ENCODE measurements around the gene KLF12.

Gene KLF12

DNA sequence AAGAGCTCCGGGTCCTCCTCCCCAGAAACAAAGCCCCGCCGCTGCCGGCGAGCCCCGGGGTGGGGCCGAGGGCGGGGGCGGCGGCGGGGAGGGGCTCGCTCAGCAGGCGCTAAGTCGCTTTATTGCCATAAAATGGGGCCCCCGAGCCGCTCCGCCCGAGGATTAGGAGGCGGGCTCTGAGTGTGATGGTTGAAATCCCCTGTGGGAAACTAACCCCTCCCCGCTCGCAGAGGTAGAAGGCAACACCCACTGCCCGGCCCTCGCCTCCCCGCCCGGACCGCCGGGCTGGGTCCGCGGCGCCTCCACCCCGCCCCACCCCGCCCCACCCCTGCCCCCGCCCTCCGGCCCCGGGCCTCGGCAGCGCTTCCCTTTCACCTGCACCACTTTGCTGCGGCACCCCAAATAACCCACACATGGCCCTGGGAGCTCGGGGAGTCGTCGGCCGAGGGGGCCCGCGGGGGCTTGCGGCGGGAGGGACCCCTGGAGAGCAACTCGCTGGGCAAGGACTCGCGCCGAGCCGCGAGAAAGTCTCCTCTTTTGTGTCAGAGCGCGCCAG, at the start of gene KLF12:
Gene KLF12, minus strand, starts transcription at position 184 of the 556 bp plus-strand sequence.
- no peak for DNase-seq (ENCODE audit: low spot score)

DNA sequence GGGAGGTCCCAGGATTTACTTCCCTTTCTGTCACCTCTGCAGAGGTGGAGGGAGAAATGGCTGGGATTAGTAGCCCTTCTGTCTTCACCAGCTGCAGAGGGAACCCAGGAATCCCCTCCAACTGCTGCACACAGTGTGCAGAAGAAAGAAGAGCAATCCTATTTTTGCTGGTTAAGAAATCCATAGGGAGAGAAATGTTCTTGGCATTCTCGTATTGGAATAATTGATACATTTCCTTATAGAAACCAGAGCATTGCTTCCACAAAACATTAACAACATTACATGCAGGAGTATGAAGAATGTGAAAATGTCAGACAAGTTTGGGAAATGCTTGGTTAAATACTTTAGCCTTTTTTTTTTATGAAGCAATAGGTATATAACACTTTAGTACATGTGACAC, 48.3 kb upstream of the KLF12 start:
- DNase-seq (ENCODE audit: low spot score) = no peak

DNA sequence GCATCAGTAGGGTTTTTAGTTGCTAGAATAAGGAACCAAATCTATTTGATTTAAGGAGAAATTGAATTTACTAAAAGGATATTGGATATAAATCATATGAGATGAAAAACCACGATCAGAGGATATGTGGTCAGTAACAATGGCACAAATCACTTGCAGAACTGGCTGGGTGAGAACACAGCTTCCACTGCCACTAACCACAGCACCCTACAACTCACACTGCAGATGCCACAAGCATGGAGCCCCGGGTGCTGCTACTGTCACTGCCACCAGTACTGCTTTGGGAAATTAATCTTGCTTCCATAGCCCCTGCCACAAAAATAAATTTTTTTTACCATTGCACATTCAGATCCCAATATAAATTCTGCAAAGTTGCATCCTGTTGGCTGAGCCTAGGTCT, 40.6 kb upstream of the KLF12 start:
- DNase-seq (ENCODE audit: low spot score) = no peak

- DNase-seq (ENCODE audit: low spot score) = no peak
Observed at GRCh38 chr13:74173822-74174221, 39.6 kb upstream of the KLF12 start.

DNA sequence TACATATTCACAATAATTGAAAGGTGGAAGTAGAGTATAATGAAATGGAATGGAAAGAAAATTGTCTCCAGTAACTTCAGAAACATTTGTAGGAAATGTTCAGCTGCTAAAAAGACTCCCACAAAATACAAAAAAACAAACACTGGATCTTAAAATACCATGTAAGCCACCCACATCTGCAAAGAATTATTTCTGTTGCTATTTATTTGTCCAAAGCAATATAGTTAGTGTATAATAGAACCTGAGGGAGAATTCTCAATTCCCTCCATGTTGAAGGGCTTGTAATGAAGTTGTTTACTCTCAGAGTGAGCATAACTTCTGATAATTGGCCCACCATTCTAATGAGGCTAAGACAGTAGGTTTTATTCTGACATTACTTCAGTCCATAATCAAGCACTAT, 37.4 kb upstream of the KLF12 start:
- no peak for DNase-seq (ENCODE audit: low spot score)

DNA sequence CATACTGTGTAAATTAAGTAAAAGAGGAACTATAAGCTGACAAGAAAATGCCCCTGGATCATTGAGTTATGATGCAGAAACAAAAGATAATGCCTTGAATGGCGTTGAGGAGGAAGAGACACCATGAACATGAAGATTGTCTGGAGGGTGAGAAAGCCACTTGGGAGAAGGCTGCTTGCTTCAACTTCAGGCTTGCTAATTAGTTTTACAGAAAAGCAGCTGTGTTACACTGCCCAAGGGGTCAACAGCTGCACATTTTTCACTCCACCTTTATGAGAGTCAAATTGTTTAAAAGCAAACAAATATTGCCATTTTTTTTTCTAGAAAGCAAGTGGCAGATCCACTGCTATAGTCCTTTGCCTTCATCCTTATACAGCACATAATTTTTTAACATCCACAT, 35.5 kb upstream of the KLF12 start:
- DNase-seq (ENCODE audit: low spot score) = no peak

GRCh38 chr13:74168263-74168675, 34.1 kb upstream of the KLF12 start:
- no peak for DNase-seq (ENCODE audit: low spot score)

DNA sequence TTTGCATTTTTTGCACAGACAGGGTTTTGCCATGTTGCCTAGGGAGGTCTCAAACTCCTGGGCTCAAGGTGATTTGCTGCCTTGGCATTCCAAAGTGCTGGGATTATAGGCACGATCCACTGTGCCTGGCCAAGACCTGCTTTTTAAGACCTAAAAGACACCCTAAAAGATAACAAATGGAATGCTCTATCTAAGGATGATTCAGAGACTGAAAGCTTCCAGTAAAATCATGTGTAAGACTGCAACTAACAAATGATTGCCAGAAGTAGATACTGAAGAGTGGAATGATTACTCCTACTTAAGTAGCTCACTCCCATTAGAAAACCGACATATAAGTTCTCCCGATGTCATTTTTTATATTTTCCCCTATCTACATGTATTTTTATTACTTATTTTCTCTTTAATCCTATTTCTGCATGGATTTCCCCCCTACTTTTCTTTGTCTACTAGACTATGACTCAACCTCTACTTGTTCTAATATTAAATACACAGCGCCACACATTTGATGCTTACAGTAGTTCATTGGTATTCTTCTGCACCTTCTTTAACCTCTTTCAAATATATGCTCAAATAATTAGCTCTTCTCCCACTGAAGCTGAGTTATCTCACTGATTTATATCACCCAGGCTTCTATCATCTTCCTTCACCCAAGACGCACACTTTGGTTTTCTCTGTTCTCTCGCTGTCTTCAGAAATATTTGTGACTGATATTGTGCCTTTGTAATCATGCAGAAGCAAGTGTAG, 32.2 kb upstream of the KLF12 start:
- no peak for DNase-seq (ENCODE audit: low spot score)

DNA sequence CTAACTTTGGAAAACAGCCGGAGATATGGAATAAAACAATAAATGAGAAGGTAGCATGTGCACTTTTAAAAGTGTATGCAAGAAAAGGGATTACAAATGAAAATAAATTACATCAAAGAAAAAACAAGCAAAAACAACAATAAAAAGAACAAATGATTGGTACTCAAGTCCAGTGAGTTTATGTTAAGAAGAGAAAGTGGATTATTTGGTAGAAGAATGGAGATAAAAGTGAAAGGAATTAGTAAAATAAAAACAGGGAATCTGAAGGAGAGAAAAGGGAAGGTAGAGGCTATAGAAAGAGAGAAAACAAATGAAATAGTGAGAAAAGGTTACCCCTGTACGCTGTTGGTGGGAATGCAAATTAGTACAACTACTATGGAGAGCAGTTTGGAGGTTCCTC, 28.6 kb upstream of the KLF12 start:
- DNase-seq (ENCODE audit: low spot score) = no peak

DNA sequence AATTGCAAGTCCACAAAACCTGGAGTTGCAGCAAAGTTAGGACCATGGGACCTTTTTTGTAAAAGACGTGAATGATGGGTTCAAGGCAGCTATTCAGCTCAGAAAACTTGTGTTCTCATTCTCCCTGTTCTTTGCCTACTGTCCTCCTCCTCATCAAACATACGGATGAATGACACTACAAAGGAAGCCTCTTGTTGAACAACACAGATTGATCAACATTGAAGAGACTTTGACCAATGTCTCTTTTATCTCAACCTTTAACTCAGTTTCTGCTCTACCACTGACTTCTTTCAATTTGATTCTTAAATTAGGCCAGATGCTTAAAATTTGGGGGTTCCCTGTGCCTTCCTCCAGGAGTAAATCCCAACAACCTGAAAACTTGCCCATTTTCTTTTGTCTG, 27.9 kb upstream of the KLF12 start:
- no peak for DNase-seq (ENCODE audit: low spot score)

DNA sequence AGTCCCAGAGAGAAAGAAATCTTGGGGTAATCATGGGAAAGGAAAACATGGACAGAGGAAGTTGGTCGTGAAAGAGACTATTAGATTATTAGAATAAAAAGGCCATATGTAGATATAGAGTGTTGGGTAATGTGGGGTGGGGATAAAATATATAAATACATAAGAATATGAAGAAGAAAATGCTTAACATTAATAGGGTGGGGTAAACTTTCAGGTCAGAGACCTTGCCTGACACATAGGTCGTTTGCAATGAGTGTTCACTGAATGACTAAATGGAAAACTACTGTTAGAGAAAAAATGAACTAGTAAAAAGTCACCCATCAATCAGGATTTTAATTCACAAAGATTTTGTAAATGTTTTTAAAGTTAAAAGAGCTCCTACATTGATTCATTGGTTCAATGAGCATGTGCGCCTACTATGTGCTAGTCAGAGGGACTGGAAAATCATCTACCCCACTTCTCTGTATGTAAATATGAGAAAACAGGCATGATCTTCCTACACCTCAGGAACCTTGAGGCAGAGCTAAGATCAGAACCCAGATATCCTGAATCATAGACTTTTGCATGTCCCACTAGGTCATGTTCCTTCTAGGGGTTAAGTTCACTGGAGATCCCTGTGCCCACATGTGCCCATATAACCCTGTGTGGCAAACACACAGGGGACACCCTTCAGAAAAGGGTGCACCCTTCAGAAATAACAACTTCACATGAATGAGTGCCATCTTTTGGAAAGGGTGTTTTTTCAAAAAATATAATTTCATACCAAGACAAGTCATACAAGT, 24.6 kb upstream of the KLF12 start:
- DNase-seq (ENCODE audit: low spot score) = no peak

- DNase-seq (ENCODE audit: low spot score) = no peak
Observed at GRCh38 chr13:74158028-74158427, 23.8 kb upstream of the KLF12 start.

- no peak for DNase-seq (ENCODE audit: low spot score)
Observed at GRCh38 chr13:74154981-74155380, 20.8 kb upstream of the KLF12 start.

- DNase-seq (ENCODE audit: low spot score) = no peak
Observed at GRCh38 chr13:74153316-74153715, 19.1 kb upstream of the KLF12 start.

GRCh38 chr13:74151859-74152258, 17.7 kb upstream of the KLF12 start:
- no peak for DNase-seq (ENCODE audit: low spot score)

GRCh38 chr13:74148352-74148751, 14.1 kb upstream of the KLF12 start:
- no peak for DNase-seq (ENCODE audit: low spot score)

GRCh38 chr13:74145249-74145975, 11.2 kb upstream of the KLF12 start:
- DNase-seq (ENCODE audit: low spot score) = no peak

DNA sequence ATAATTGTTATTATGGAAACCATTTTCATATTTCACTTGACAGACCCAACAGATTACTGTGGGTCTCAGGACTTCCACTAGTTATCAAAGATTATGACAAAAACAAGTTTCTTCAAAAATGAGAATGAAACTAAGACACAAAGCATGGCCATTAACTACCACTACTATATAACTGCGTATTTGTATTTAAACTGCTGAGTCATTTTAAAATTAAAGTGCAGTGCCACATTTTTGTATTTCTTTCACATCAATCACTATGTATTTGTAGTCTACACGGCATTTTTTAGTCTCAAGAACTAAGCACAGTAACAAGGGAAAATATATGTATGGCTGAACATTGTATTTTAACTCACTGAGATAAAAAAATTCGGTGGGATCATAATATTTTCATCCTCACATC, 10.1 kb upstream of the KLF12 start:
- DNase-seq (ENCODE audit: low spot score) = no peak

DNA sequence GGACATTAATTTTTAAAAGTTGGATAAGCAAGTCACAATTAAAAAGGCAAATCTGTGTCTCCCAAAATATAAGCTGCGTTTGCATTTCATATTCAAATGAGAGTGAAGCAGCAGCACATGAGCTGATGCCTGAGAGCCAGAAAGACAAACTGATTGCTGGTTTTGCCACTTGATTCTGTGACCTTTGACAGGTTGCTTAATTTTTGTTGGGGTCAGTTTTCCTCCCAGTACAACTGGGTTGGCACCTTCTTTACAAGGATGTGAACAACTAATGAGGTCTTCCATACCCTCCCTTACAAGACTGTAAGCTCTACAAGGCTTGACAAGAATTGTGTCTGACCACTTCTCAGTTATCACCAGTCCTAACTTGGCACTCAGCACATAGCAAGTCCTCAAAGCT, 8.1 kb upstream of the KLF12 start:
- no peak for DNase-seq (ENCODE audit: low spot score)

- DNase-seq (ENCODE audit: low spot score) = no peak
Observed at GRCh38 chr13:74138241-74138640, 4.0 kb upstream of the KLF12 start.

- no peak for DNase-seq (ENCODE audit: low spot score)
Observed at GRCh38 chr13:74136084-74136658, 2.0 kb upstream of the KLF12 start.

Measured in hematopoietic multipotent progenitor cell treated with erythropoietin and hydrocortisone succinate and interleukin-3 and kit ligand, for 15 days (in vitro differentiated cells).